MV-4-11 (cell line): ENCODE measurements around the gene ZDHHC14.

Experiments used
- DNase-seq: peaks from one replicate; lab custom pipeline; 2025; lab: John Stamatoyannopoulos, UW

Gene ZDHHC14

GRCh38 chr6:157493173-157493572, 112.2 kb downstream of the ZDHHC14 start:
- DNase-seq, result no peak

GRCh38 chr6:157493576-157493975, 112.6 kb downstream of the ZDHHC14 start:
- no peak for DNase-seq

GRCh38 chr6:157494132-157494710, 113.2 kb downstream of the ZDHHC14 start:
- no peak for DNase-seq

GRCh38 chr6:157496534-157497095, 115.6 kb downstream of the ZDHHC14 start:
- DNase-seq, result no peak

DNA sequence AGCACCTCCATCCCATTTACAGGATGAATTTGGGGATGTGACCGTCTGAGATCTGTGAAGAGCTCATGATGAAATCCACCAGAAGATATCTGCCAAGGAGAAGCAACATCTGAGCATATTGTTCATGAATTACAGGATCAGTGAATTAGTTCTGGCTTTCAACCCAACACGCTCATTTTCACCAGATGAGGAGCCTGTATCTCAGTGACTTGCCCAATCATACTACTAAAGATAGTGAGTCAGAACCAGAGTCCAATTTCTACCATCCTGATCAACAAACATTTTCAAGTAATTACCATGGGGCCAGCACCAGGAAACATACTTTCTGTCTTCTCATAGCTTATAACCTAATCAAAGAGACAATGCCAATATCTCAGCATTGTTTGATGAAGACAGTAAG, 116.6 kb downstream of the ZDHHC14 start:
- no peak for DNase-seq

- DNase-seq, result no peak
Measured at GRCh38 chr6:157498817-157499216, 117.8 kb downstream of the ZDHHC14 start.

DNA sequence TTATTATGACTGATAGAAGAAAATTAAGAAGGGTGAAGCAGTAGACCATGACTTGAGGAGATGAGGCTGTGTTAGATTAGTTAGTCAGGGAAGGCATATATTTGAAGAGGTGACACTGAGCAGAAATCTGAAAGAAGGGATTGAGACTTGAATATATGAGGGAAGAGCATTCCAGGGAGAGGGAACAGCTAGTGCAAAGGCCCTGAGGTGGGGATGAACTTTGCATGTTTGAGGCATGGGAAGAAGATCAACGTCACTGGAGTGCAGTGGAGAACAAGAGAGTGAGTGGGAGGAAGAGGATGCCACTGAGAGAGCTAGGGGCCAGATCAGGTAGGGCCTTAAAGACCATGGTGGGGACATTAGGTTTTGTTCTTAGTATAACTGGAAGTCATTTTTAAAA, 119.0 kb downstream of the ZDHHC14 start:
- DNase-seq, result no peak

DNA sequence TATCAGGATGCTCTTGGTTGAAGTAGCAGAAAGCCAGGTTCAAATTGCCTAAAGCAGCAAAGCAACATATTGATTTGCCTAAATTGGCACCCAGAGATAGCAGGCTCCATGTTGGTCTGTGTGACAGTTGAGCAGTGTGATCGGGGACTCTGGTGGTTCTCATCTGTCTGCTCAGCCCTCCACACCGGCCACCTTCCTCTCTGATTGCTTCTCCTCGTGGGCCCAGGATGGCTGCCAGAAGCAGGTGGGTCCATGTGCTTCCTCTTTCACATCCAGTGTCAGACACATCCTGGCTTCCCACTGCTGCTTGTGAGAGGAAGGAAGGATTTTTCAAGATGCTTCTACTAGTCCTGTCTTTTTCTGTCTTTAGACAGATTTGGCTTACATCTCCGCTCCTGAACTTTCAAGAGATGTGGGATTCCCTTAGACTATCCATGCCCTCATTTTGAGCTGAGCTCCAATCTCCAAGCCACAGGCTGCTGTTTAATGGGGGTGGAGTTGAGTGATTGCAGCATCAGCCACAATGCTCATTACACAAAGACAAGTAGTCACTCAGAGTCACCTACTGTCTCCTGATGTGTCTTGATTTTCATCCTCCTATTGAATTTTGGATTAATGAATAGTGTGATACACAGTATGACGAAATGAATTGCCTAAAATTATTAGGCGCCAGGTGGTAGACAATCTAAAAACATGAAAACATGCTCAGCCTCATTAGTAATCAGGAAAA, 122.2 kb downstream of the ZDHHC14 start:
- DNase-seq, result peak; percentile 61

GRCh38 chr6:157505912-157506491, 125.0 kb downstream of the ZDHHC14 start:
- DNase-seq, result no peak

GRCh38 chr6:157510323-157511188, 129.6 kb downstream of the ZDHHC14 start:
- peak; percentile 65 for DNase-seq

GRCh38 chr6:157511682-157512381, 130.8 kb downstream of the ZDHHC14 start:
- DNase-seq, result no peak

- no peak for DNase-seq
Measured at GRCh38 chr6:157512382-157512682, 131.3 kb downstream of the ZDHHC14 start.

DNA sequence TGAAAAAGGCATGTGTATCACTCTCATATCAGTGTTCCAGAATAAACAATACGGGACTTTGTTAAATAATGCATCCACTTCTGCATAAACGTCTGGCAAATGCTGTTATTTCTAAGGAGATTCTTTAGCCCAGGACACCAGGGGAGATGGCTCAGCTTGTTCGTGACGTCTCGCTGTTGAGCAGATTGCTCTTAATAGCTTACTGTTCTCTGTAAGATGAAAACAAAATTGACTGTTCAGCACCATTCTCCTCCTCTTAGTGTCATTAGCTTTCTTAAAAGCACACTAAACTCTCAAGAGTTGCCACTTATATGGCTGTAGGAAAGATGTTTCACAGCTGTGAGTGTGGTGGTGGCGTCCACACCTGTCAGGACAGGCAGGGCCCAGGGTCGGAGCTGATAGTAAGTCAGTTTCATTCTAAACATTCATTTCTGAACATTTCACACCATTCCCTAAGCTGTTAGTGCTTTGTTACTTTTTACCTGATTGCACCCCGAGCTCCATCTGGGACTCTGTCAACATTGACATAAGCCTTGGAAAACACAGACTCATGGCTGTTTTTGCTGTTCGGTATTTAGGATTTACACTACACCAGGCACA, 132.1 kb downstream of the ZDHHC14 start:
- no peak for DNase-seq

DNA sequence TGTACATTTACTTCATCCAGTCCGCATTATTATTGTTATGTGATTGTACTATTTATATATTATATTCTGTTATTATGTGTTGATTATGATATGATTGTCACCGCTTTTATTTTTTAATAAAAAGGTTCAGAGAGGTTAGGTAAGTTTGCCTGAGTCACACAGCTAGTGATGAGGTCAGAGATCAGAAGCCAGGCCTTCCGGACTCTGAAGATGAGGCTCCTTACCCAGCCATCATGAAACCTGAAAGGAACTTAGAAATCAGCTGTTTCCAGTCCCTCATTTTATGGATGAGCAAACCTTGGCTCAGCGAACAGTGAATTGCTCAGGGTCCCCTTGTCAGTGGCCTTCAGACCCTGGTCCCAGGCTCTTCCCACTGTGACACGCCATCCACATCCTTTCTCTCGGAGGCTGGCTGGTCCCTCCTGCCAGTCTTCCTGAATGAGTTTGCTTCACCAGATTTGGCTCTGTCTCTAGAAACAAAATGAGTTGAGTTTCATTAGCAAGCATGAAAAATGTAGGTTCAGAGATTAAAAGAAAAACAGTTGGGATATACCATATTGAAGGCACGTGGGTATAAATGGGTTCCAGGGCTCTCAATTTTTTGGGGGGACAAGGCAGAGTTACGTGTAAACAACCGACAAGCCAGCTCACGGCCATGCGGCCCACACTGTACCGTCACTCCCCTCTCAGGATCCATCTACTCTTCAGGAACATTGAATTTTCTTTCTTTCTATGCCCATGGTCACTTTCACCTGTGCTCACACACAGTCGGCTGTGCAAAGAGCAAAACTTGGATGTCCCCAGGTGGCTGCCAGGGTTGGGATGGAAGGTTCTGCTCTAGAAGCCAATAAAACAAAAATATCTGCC, 132.9 kb downstream of the ZDHHC14 start:
- no peak for DNase-seq

DNA sequence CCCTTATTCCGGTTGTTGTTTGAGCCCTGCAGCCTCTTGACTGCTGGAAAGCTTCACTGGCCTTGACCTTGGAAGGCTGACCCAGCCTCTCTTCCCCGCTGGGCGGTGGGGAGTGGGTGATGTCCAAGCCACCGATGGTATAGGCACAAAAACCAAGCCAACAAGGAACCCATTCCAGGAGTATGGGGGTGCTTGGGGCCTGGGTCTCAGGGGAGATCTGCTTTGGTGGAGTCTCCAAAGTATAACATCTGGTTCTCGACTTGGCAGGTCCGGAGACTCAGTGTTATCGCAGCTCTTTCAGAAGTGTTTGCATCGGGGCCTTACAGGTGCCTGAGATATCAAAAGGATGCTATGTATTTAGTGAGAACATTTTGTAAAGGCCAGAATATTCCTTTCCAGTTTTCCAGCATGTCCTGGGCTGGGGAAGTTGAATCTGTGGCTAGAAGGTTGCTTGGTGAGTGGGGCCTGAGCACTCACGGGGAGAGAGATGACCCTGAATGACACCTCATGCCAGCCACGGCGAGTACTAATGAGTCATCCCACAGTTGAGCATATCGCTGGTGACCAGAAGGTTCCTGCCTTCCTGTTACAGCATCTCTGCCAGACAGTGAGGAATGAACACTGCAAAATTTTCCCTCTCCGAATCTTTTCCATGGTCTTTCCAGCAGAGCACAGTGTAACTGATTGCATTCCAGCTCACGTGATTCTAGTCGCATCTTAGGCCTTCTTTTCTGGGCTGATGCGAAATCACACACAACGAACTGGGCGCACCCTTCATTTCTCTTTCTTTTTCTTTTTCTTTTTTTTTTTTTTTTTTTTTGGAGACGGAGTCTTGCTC, 133.9 kb downstream of the ZDHHC14 start:
- peak; percentile 71 for DNase-seq

GRCh38 chr6:157516319-157517026, 135.5 kb downstream of the ZDHHC14 start:
- no peak for DNase-seq

DNA sequence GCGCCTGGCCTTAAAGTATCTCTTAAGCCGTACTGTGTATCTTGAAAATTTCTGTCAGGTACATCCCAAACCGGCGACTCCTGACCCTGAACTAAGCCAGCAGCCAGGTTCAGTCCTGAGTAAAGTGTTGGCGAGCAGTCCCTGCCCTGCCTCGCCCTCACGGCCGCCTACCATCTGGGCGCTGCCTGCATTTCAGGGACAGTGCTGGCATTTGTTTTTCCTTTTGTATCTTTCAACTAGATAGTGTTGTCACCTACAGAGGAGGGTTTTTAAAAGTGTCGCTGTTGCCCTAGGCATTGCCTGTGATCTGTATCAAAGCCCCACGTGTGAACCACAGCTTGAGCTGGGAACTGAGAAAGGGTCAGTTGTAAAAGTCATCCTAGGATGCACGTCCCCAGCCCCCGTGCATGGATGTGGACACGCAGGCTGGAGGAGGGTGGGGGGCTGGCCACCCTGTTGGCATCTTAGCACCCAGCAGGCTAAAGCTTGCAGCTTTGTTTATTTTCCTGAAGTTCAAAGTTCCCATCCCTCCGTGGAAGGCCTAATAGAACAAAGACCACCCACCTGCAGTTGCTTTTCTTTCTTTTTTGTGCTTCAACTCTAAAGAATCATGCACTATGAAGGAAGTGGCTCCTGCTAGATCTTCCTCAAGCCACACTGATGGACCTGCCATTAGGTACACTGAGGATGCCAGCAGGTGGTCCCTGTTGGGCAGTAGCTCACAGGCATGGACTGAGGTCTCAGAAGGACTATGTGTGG, 136.8 kb downstream of the ZDHHC14 start:
- DNase-seq, result no peak
